Trophoblast cell (in vitro differentiated cells and primary cell): ENCODE measurements around the gene CCL15.

ENCODE experiments used
- DNase-seq, 2 donors: peaks; one replicate each; pipeline ENCODE4 v3.0.0-alpha.2; 2016
- H2AFZ ChIP-seq: 2 replicates; pipeline ENCODE4 v1.6.1; 2013; ENCODE audit warnings: low read length, moderate library complexity, mild to moderate bottlenecking; ENCODE audit not compliant: insufficient read depth, poor library complexity
- H2AK5ac ChIP-seq: 2 replicates; pipeline ENCODE4 v1.6.1; 2013; ENCODE audit warnings: mild to moderate bottlenecking, low read length
- H2BK120ac ChIP-seq: 2 replicates; pipeline ENCODE4 v1.6.1; 2013; ENCODE audit warnings: low read length, mild to moderate bottlenecking, moderate library complexity; ENCODE audit not compliant: insufficient read depth, poor library complexity
- H2BK12ac ChIP-seq: 2 replicates; pipeline ENCODE4 v1.6.1; 2013; ENCODE audit warnings: mild to moderate bottlenecking, low read length, moderate library complexity
- H2BK5ac ChIP-seq: 2 replicates; pipeline ENCODE4 v1.6.1; 2013; ENCODE audit warnings: low read length, low read depth, moderate library complexity, mild to moderate bottlenecking; ENCODE audit not compliant: poor library complexity
- H3K14ac ChIP-seq: 2 replicates; pipeline ENCODE4 v1.6.1; 2013; ENCODE audit warnings: mild to moderate bottlenecking, low read length
- H3K18ac ChIP-seq: 2 replicates; pipeline ENCODE4 v1.6.1; 2013; ENCODE audit warnings: mild to moderate bottlenecking, low read length
- H3K23ac ChIP-seq: 2 replicates; pipeline ENCODE4 v1.6.1; 2013; ENCODE audit warnings: low read length
- H3K27ac ChIP-seq: 2 replicates; pipeline ENCODE4 v1.5.1; 2013; ENCODE audit warnings: low read depth, mild to moderate bottlenecking, inconsistent platforms, low read length, moderate library complexity
- H3K27me3 ChIP-seq: 2 replicates; pipeline ENCODE4 v1.6.1; 2013; ENCODE audit warnings: inconsistent platforms, mild to moderate bottlenecking, low read length, moderate library complexity; ENCODE audit not compliant: insufficient read depth
- H3K36me3 ChIP-seq, 2 experiments: 1 replicate in 1 of 2; 2 replicates in 1 of 2; pipeline ENCODE4 v1.6.1; 2013; ENCODE audit warnings: low read length in 2 of 2, mild to moderate bottlenecking in 2 of 2, moderate library complexity in 1 of 2; ENCODE audit not compliant: insufficient read depth in 2 of 2, control insufficient read depth in 1 of 2
- H3K4ac ChIP-seq: 2 replicates; pipeline ENCODE4 v1.6.1; 2013; ENCODE audit warnings: low read depth, mild to moderate bottlenecking, low read length, moderate library complexity
- H3K4me1 ChIP-seq, 2 experiments: 1 replicate in 1 of 2; 2 replicates in 1 of 2; pipeline ENCODE4 v1.6.1; 2013; ENCODE audit warnings: low read length in 2 of 2, mild to moderate bottlenecking in 2 of 2, moderate library complexity in 1 of 2; ENCODE audit not compliant: insufficient read depth in 2 of 2, control insufficient read depth in 1 of 2
- H3K4me2 ChIP-seq: 2 replicates; pipeline ENCODE4 v1.6.1; 2013; ENCODE audit warnings: inconsistent platforms, mild to moderate bottlenecking, low read length, moderate library complexity
- H3K4me3 ChIP-seq: 2 replicates; pipeline ENCODE4 v1.5.1; 2013; ENCODE audit warnings: mild to moderate bottlenecking, low read depth, low read length, inconsistent platforms
- H3K79me1 ChIP-seq: one replicate; pipeline ENCODE4 v1.6.1; 2013; ENCODE audit warnings: low read length
- H3K79me2 ChIP-seq: 2 replicates; pipeline ENCODE4 v1.6.1; 2013; ENCODE audit warnings: low read length, mild to moderate bottlenecking; ENCODE audit not compliant: control insufficient read depth, insufficient read depth, poor library complexity
- H3K9ac ChIP-seq: 2 replicates; pipeline ENCODE4 v1.6.1; 2013; ENCODE audit warnings: mild to moderate bottlenecking, low read length
- H3K9me3 ChIP-seq: 2 replicates; pipeline ENCODE4 v1.6.1; 2013; ENCODE audit warnings: low read depth, mild to moderate bottlenecking, control low read depth, inconsistent platforms, low read length; ENCODE audit not compliant: insufficient read depth
- H4K12ac ChIP-seq: 2 replicates; pipeline ENCODE4 v1.6.1; 2013; ENCODE audit warnings: low read depth, mild to moderate bottlenecking, low read length, moderate library complexity
- H4K8ac ChIP-seq: 2 replicates; pipeline ENCODE4 v1.6.1; 2013; ENCODE audit warnings: low read depth, mild to moderate bottlenecking, low read length, moderate library complexity
- H4K91ac ChIP-seq: one replicate; pipeline ENCODE4 v1.6.1; 2013; ENCODE audit warnings: low read depth, mild to moderate bottlenecking, low read length, moderate library complexity
- WGBS: extraction: QIAGEN DNeasy Blood & Tissue Kit; methylation state at CpG from one replicate; pipeline ENCODE4 v1.1.7; 2013; ENCODE audit warnings: missing lambda C conversion rate; ENCODE audit not compliant: insufficient read length, insufficient coverage; ENCODE audit errors: extremely low coverage; 5-methylcytosine and 5-hydroxymethylcytosine counted together

The CCL15 gene

GRCh38 chr17:35968520-35969054 is 32.8 kb downstream of the CCL15 start:
- H2AK5ac ChIP-seq = no peak overlapping the region
- no peak overlapping the region for H3K4me2 ChIP-seq
- H3K9me3 ChIP-seq = no peaks in the 10 kb centered on the region
- H3K79me1 ChIP-seq = no peaks in the 10 kb centered on the region
- no peak overlapping the region for H4K91ac ChIP-seq
- H3K79me2 ChIP-seq = no peaks in the 10 kb centered on the region
- no peak overlapping the region for H3K4ac ChIP-seq
- no peak overlapping the region for H4K8ac ChIP-seq
- H3K4me3 ChIP-seq = no peak overlapping the region
- no CpG with 5 or more reads among the region's 10 CpGs for WGBS
- H3K4me1 ChIP-seq = no peaks in the 10 kb centered on the region
- no peak overlapping the region for H3K14ac ChIP-seq
- no peak overlapping the region for H3K27ac ChIP-seq
- no peak overlapping the region for H2BK120ac ChIP-seq
- no peaks in the 10 kb centered on the region for H3K27me3 ChIP-seq
- no peak overlapping the region for H2BK12ac ChIP-seq
- H3K23ac ChIP-seq = no peak overlapping the region
- H3K9ac ChIP-seq = no peak overlapping the region
- H3K36me3 ChIP-seq = no peaks in the 10 kb centered on the region
- no peak overlapping the region for H2BK5ac ChIP-seq
- no peak overlapping the region for H4K12ac ChIP-seq
- no peak overlapping the region for H2AFZ ChIP-seq
- no peak overlapping the region for H3K18ac ChIP-seq
- no peak for DNase-seq

GRCh38 chr17:35965272-35965671 is 36.1 kb downstream of the CCL15 start:
- Histone ChIP-seq H3K36me3 (no peaks in the 10 kb centered on the region), H4K12ac (no peak overlapping the region), H4K8ac (no peak overlapping the region), H3K4me2 (no peak overlapping the region), H2AK5ac (no peak overlapping the region), H4K91ac (no peak overlapping the region), H3K18ac (no peak overlapping the region), H3K4ac (no peak overlapping the region), H3K9ac (no peak overlapping the region), H3K23ac (no peak overlapping the region), H3K14ac (no peak overlapping the region), H3K4me3 (no peak overlapping the region), H3K79me1 (no peaks in the 10 kb centered on the region), H3K27me3 (no peaks in the 10 kb centered on the region), H2BK120ac (no peak overlapping the region), H3K79me2 (no peaks in the 10 kb centered on the region), H3K4me1 (no peaks in the 10 kb centered on the region), H2BK5ac (no peak overlapping the region), H2BK12ac (no peak overlapping the region), H2AFZ (no peak overlapping the region), H3K9me3 (no peaks in the 10 kb centered on the region), H3K27ac (no peak overlapping the region)
- no CpG with 5 or more reads among the region's 7 CpGs for WGBS
- no peak for DNase-seq

GRCh38 chr17:35963663-35964062 is 37.7 kb downstream of the CCL15 start:
- H3K9ac ChIP-seq = no peak overlapping the region
- WGBS = no CpG with 5 or more reads among the region's 6 CpGs
- no peak for DNase-seq
- H3K4me3 ChIP-seq = no peak overlapping the region
- no peak overlapping the region for H3K14ac ChIP-seq
- H3K79me2 ChIP-seq = no peaks in the 10 kb centered on the region
- no peak overlapping the region for H4K12ac ChIP-seq
- no peak overlapping the region for H3K23ac ChIP-seq
- no peaks in the 10 kb centered on the region for H3K4me1 ChIP-seq
- no peak overlapping the region for H3K27ac ChIP-seq
- H2BK120ac ChIP-seq = no peak overlapping the region
- H2BK5ac ChIP-seq = no peak overlapping the region
- no peak overlapping the region for H4K91ac ChIP-seq
- H3K4me2 ChIP-seq = no peak overlapping the region
- no peak overlapping the region for H4K8ac ChIP-seq
- H3K79me1 ChIP-seq = no peaks in the 10 kb centered on the region
- no peak overlapping the region for H2AK5ac ChIP-seq
- H3K27me3 ChIP-seq = no peaks in the 10 kb centered on the region
- no peak overlapping the region for H2AFZ ChIP-seq
- H3K18ac ChIP-seq = no peak overlapping the region
- H3K4ac ChIP-seq = no peak overlapping the region
- no peak overlapping the region for H2BK12ac ChIP-seq
- H3K36me3 ChIP-seq = no peaks in the 10 kb centered on the region
- H3K9me3 ChIP-seq = no peaks in the 10 kb centered on the region

- H2BK5ac ChIP-seq = no peak overlapping the region
- no peaks in the 10 kb centered on the region for H3K4me1 ChIP-seq
- H3K9me3 ChIP-seq = no peaks in the 10 kb centered on the region
- no peak overlapping the region for H3K18ac ChIP-seq
- H3K4me2 ChIP-seq = no peak overlapping the region
- no peaks in the 10 kb centered on the region for H3K79me1 ChIP-seq
- H4K8ac ChIP-seq = no peak overlapping the region
- no peak overlapping the region for H3K14ac ChIP-seq
- no peak overlapping the region for H3K27ac ChIP-seq
- no peak overlapping the region for H3K4me3 ChIP-seq
- no peak overlapping the region for H2AFZ ChIP-seq
- H3K23ac ChIP-seq = no peak overlapping the region
- H3K36me3 ChIP-seq = no peaks in the 10 kb centered on the region
- WGBS = no CpG with 5 or more reads among the region's 7 CpGs
- no peak overlapping the region for H2BK12ac ChIP-seq
- no peak overlapping the region for H2BK120ac ChIP-seq
- DNase-seq = no peak
- H3K79me2 ChIP-seq = no peaks in the 10 kb centered on the region
- H3K9ac ChIP-seq = no peak overlapping the region
- no peaks in the 10 kb centered on the region for H3K27me3 ChIP-seq
- no peak overlapping the region for H3K4ac ChIP-seq
- H4K91ac ChIP-seq = no peak overlapping the region
- H4K12ac ChIP-seq = no peak overlapping the region
- no peak overlapping the region for H2AK5ac ChIP-seq
Observed at GRCh38 chr17:35953720-35954119, 47.6 kb downstream of the CCL15 start.
